Measurements from ENCODE around the gene NXPH2.

GRCh38 chr2:138637686-138638085, 142.5 kb downstream of the NXPH2 start:
- TF ChIP-seq POLR2A (IDR thresholded peaks at IDR 0.05; ENCODE audit: low read depth, low read length) (no peak), CTCF (IDR thresholded peaks at IDR 0.05; ENCODE audit: extremely low read depth in 1 of 2, insufficient read depth in 1 of 2, low read depth in 1 of 2, low read length in 2 of 2) (no peak)

All from endothelial cell of umbilical vein (primary cell).